ENCODE measurements around the gene PRSS2.
"Not testable (repeated sequence)": the region's sequence is repeated elsewhere in the genome, so short reads cannot be mapped to it uniquely, and the experiment has no call there.

PRSS2 gene

DNA sequence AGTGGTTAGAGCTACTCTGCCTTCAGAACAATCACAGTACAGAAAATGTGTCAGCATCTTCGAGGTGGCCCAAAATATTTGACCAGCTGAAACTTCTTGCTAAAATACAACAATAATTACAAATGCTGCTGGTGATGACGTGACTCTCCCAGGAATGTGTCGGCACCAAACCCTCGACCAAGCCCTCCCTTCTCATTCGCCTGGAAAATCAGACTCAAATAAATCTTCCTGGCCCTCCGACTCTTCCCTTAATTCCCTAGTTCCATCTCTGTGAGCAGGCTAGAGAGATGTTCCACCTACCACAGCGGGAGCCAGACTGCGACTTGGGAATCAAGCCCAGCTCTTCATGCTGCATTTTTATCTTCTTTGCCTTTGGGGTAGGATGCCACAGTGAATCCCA lies 4.1 kb downstream of the PRSS2 start:
- peaks cover 26% of the 10 kb centered on the region for H3K27me3 ChIP-seq (ENCODE audit: low read depth, low read length)
- TF ChIP-seq, protein P1, sequence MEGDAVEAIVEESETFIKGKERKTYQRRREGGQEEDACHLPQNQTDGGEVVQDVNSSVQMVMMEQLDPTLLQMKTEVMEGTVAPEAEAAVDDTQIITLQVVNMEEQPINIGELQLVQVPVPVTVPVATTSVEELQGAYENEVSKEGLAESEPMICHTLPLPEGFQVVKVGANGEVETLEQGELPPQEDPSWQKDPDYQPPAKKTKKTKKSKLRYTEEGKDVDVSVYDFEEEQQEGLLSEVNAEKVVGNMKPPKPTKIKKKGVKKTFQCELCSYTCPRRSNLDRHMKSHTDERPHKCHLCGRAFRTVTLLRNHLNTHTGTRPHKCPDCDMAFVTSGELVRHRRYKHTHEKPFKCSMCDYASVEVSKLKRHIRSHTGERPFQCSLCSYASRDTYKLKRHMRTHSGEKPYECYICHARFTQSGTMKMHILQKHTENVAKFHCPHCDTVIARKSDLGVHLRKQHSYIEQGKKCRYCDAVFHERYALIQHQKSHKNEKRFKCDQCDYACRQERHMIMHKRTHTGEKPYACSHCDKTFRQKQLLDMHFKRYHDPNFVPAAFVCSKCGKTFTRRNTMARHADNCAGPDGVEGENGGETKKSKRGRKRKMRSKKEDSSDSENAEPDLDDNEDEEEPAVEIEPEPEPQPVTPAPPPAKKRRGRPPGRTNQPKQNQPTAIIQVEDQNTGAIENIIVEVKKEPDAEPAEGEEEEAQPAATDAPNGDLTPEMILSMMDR (IDR thresholded peaks at IDR 0.05; ENCODE audit: low read depth, low read length) = no peak
- TF ChIP-seq EZH2phosphoT487 (IDR thresholded peaks at IDR 0.05; ENCODE audit: low read depth) = no peak

DNA sequence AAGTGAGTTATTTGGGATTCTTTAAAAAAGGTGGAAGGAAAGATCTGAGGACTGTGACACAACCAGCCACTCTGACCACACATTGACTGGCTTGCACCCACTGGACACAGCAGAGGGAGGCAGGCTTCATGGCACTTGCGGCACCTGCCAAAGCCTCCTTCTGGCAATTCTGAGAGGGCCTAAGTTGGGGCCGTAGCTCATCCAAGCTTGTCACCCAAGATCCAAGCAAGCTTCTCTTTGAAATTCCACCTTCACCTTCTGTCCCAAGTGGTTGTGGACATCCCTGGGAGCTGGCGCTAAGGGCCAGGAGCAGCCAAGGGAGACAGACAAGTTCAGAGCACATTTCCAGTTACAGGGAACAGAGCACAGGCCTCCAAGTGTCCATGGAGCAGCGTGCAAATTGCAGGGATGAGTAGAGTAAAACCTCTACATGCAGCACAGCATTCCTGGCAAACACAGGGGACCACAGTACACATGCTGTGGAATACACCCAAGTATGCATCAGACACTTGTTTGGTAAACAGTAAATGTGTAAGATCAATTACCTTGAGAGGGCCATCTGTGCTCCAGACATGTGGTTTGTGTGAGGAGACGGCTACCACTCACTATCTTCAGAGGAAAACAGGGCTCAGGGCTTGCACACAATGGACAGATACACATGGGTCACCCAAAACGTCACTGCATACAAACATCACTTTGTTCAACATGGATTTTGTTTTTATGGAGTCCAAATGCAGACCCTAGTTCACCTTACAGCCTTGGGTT lies 4.8 kb downstream of the PRSS2 start:
- not testable (repeated sequence) for H4K20me1 ChIP-seq (ENCODE audit: insufficient read depth, low read length); H3K4me2 ChIP-seq (ENCODE audit: low read length); H3K4me3 ChIP-seq (ENCODE audit: low read length); H3K36me3 ChIP-seq (replicated peaks; ENCODE audit: low read depth, low read length); H3K27ac ChIP-seq (ENCODE audit: low read length); H2AFZ ChIP-seq (ENCODE audit: low read depth, low read length); H3K4me1 ChIP-seq (ENCODE audit: low read length); H3K79me2 ChIP-seq (ENCODE audit: low read length); H3K9me3 ChIP-seq (ENCODE audit: insufficient read depth, low read length); H3K9ac ChIP-seq (ENCODE audit: low read length)
- peaks cover 19% of the 10 kb centered on the region for H3K27me3 ChIP-seq (ENCODE audit: low read depth, low read length)

More for the DNA sequence above, 4.1 kb downstream of the PRSS2 start:
- Histone ChIP-seq H3K9me3 (ENCODE audit: insufficient read depth, low read length) (no peaks in the 10 kb centered on the region), H3K27ac (ENCODE audit: low read length) (no peak overlapping the region), H3K79me2 (ENCODE audit: low read length) (no peaks in the 10 kb centered on the region), H4K20me1 (ENCODE audit: insufficient read depth, low read length) (no peaks in the 10 kb centered on the region), H2AFZ (ENCODE audit: low read depth, low read length) (no peak overlapping the region), H3K36me3 (replicated peaks; ENCODE audit: low read depth, low read length) (no peaks in the 10 kb centered on the region), H3K9ac (ENCODE audit: low read length) (no peak overlapping the region), H3K4me1 (ENCODE audit: low read length) (peaks cover 6% of the 10 kb centered on the region; the same call in 1 of the 2 replicates), H3K4me2 (ENCODE audit: low read length) (no peak overlapping the region), H3K4me3 (ENCODE audit: low read length) (no peak overlapping the region)

DNA sequence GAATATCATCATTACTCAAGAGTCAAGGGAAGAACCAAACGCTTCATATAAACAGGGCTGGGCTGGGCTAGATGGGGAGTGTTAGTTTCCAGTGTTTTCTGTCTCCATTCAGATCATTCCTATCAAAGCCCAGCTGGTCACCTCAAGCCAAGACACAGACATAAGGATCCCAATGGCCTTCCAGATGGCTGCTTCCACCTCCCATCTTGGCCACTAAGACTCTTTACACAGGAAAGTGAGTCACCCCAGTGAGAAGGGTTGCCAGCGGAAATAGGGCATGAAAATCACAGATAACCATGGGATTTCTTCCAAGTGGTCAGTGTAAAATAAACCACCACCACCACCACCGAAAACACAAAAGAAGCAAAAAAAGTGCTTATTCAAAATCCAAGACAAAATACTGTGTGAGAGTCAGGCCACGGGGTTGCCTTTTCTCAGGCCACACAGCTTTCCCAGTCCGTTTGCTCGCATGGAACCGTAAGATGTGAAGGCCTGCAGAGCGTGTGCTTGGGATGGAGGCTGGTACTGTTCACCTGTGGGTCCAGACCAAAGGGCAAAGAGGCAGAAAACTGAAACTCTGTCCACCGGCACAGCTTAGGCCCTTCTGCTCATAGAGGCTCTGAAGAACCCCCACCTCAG lies 5.6 kb downstream of the PRSS2 start:
- Histone ChIP-seq H3K27ac (ENCODE audit: low read length) (no peak overlapping the region), H2AFZ (ENCODE audit: low read depth, low read length) (no peak overlapping the region), H3K27me3 (ENCODE audit: low read depth, low read length) (peaks cover 11% of the 10 kb centered on the region), H3K79me2 (ENCODE audit: low read length) (no peaks in the 10 kb centered on the region), H4K20me1 (ENCODE audit: insufficient read depth, low read length) (no peaks in the 10 kb centered on the region), H3K4me1 (ENCODE audit: low read length) (peaks cover 1% of the 10 kb centered on the region; the same call in 1 of the 2 replicates), H3K36me3 (replicated peaks; ENCODE audit: low read depth, low read length) (no peaks in the 10 kb centered on the region), H3K9ac (ENCODE audit: low read length) (no peak overlapping the region), H3K4me2 (ENCODE audit: low read length) (no peak overlapping the region), H3K4me3 (ENCODE audit: low read length) (no peak overlapping the region), H3K9me3 (ENCODE audit: insufficient read depth, low read length) (no peaks in the 10 kb centered on the region)
- TF ChIP-seq, protein P1 (IDR thresholded peaks at IDR 0.05; ENCODE audit: low read depth, low read length) = no peak
- no peak for TF ChIP-seq EZH2phosphoT487 (IDR thresholded peaks at IDR 0.05; ENCODE audit: low read depth)

DNA sequence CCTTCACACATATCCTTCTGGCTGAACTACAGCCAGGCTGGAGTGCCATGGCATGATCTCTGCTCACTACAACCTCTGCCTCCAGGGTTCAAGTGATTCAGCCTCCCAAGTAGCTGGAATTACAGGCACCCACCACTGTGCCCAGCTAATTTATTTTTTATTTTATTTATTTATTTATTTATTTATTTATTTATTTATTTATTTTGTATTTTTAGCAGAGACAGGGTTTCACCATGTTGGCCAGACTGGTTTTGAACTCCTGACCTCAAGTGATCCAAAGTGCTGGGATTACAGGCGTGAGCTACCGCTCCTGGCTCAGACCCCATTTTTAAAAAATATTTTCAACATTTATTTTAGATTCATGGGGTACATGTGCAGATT lies 6.1 kb downstream of the PRSS2 start:
- H4K20me1 ChIP-seq (ENCODE audit: insufficient read depth, low read length); H3K4me3 ChIP-seq (ENCODE audit: low read length); H3K9ac ChIP-seq (ENCODE audit: low read length); H3K4me2 ChIP-seq (ENCODE audit: low read length); H3K36me3 ChIP-seq (replicated peaks; ENCODE audit: low read depth, low read length); H3K27ac ChIP-seq (ENCODE audit: low read length); H2AFZ ChIP-seq (ENCODE audit: low read depth, low read length); H3K79me2 ChIP-seq (ENCODE audit: low read length); H3K4me1 ChIP-seq (ENCODE audit: low read length); H3K27me3 ChIP-seq (ENCODE audit: low read depth, low read length); H3K9me3 ChIP-seq (ENCODE audit: insufficient read depth, low read length): not testable (repeated sequence)

DNA sequence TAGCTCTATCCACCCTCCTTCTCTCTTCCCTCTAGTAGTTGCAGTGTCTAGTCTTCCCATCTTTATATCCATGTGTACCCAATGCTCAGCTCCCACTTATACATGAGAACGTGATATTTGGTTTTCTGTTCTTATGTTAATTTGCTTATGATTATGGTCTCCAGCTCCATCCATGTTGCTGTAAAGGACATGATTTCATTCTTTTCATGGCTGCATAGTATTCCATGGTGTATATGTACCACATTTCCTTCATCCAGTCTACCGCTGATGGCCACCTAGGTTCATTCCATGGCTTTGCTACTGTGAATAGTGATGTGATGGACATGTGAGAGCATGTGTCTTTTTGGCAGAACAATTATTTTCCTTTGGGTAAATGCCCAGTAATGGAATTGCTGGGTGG lies 6.5 kb downstream of the PRSS2 start:
- no peaks in the 10 kb centered on the region for H3K9me3 ChIP-seq (ENCODE audit: insufficient read depth, low read length)
- H3K79me2 ChIP-seq (ENCODE audit: low read length) = no peaks in the 10 kb centered on the region
- H3K36me3 ChIP-seq (replicated peaks; ENCODE audit: low read depth, low read length) = no peaks in the 10 kb centered on the region
- H3K27ac ChIP-seq (ENCODE audit: low read length) = no peak overlapping the region
- no peak overlapping the region for H2AFZ ChIP-seq (ENCODE audit: low read depth, low read length)
- H3K4me3 ChIP-seq (ENCODE audit: low read length) = no peak overlapping the region
- no peaks in the 10 kb centered on the region for H4K20me1 ChIP-seq (ENCODE audit: insufficient read depth, low read length)
- H3K9ac ChIP-seq (ENCODE audit: low read length) = no peak overlapping the region
- 0 out of 2 replicates have a peak, but pooled peaks cover 5% of the 10 kb centered on the region for H3K27me3 ChIP-seq (ENCODE audit: low read depth, low read length)
- no peak overlapping the region for H3K4me2 ChIP-seq (ENCODE audit: low read length)
- TF ChIP-seq EZH2phosphoT487 (IDR thresholded peaks at IDR 0.05; ENCODE audit: low read depth) = no peak
- TF ChIP-seq, protein P1 (IDR thresholded peaks at IDR 0.05; ENCODE audit: low read depth, low read length) = no peak
- H3K4me1 ChIP-seq (ENCODE audit: low read length) = 0 out of 2 replicates have a peak, but pooled peaks cover under 1% of the 10 kb centered on the region

Data from OCI-LY3 (cell line).